Fibroblast of pulmonary artery (primary cell): Measurements from ENCODE around the gene OSER1.
"Not testable (repeated sequence)": the region's sequence is repeated elsewhere in the genome, so short reads cannot be mapped to it uniquely, and the experiment has no call there.

Experiments used
- DNase-seq: peaks from one replicate; pipeline ENCODE4 v3.0.0-alpha.2; 2010; ENCODE audit warnings: low read depth
- H3K4me3 ChIP-seq: replicated peaks from 2 replicates; pipeline ENCODE4 v1.5.1; 2011; ENCODE audit warnings: low read depth, mild to moderate bottlenecking, control low read depth, low read length, moderate library complexity
- CTCF ChIP-seq: IDR thresholded peaks from 2 replicates; pipeline ENCODE4 v1.5.1; 2011; ENCODE audit warnings: mild to moderate bottlenecking, control low read depth, low read length, inconsistent platforms; ENCODE audit errors: missing control alignments

Gene OSER1

GRCh38 chr20:44251284-44251683, 40.7 kb upstream of the OSER1 start:
- TF ChIP-seq CTCF: no peak
- no peak for DNase-seq
- H3K4me3 ChIP-seq: no peak overlapping the region

DNA sequence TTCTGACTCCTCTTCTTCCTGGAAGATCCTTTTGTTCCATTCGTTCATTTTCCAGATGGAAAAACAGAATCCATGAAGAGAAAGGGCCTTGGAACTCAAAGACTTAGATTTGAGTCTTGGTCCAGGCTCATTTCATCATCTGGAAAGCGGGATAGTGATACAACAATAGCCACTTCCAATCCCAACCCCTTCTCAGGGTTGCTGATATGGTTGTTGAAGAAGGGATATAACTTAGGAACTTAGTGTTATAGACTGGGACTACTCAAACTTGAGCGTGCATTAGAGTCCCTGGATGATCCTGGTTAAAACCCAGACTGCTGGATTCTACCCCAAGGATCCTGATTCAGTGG, 37.8 kb upstream of the OSER1 start:
- DNase-seq: no peak
- H3K4me3 ChIP-seq: no peak overlapping the region
- no peak for TF ChIP-seq CTCF

GRCh38 chr20:44247586-44248409, 37.2 kb upstream of the OSER1 start:
- DNase-seq: peak; percentile 32
- H3K4me3 ChIP-seq: no peak overlapping the region
- peak; percentile 43 for TF ChIP-seq CTCF

DNA sequence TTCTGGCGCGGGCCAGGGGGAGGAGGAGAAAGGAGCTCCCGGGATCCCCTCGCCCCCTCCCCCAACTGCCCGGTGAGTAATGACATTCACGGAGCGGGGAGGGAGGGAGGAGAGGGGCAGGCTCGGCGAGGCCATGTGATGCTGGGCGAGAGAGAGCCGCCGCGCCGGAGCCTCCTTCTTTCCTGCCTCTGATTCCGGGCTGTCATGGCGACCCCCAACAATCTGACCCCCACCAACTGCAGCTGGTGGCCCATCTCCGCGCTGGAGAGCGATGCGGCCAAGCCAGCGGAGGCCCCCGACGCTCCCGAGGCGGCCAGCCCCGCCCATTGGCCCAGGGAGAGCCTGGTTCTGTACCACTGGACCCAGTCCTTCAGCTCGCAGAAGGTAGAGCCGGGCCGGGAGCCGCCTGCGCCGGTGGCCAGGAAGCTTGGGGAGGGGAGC, 36.6 kb upstream of the OSER1 start, which contains the start of gene GDAP1L1:
GDAP1L1 (plus strand) TSS at position 178 of the 441 bp plus-strand sequence; CDS start at position 205, 27 bp downstream.
- DNase-seq: no peak
- TF ChIP-seq CTCF: no peak
- no peak within 1 kb of the TSS for H3K4me3 ChIP-seq

GRCh38 chr20:44245977-44246376, 35.4 kb upstream of the OSER1 start:
- H3K4me3 ChIP-seq: no peak overlapping the region
- no peak for DNase-seq
- no peak for TF ChIP-seq CTCF

DNA sequence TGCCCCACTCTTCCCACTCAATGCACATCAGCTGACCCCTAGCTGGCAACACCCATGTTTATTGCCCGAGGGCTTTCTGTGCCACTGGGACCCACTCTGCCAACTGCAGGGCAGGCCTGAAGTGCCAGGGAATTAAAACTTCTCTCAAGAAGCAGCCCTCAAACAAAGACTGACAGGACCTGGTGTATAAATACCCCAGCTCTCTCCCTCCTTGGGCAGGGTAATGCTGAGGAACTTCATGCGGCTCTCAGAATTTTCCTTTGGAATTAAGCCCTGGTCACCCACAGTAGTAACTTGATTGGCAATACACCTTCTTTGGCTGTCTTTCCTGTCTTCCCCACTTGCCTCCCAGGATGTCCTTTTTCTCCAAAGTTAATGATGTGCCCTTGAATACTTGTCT, 31.2 kb upstream of the OSER1 start:
- DNase-seq: no peak
- H3K4me3 ChIP-seq: no peak overlapping the region
- TF ChIP-seq CTCF: no peak

- not testable (repeated sequence) for H3K4me3 ChIP-seq
Observed at GRCh38 chr20:44236840-44237239, 26.3 kb upstream of the OSER1 start.

More at GRCh38 chr20:44236840-44237239, 26.3 kb upstream of the OSER1 start:
- not testable (repeated sequence) for DNase-seq
